ENCODE measurements around the gene TRIML2.
"Not testable (repeated sequence)": the region's sequence is repeated elsewhere in the genome, so short reads cannot be mapped to it uniquely, and the experiment has no call there.

The TRIML2 gene

GRCh38 chr4:188078116-188078515 lies 31.3 kb downstream of the TRIML2 start:
- in situ Hi-C loops (cut with HindIII; ENCODE audit: low sequenced_read_pairs), result no loop called here
- no peak overlapping the region for H3K4me3 ChIP-seq (ENCODE audit: low read depth, low read length)
- no peak for DNase-seq (ENCODE audit: low read depth)
- TF ChIP-seq CTCF (IDR thresholded peaks at IDR 0.05; ENCODE audit: low read depth, low read length, missing control alignments), result no peak

GRCh38 chr4:188076169-188076568 lies 33.2 kb downstream of the TRIML2 start:
- TF ChIP-seq CTCF (IDR thresholded peaks at IDR 0.05; ENCODE audit: low read depth, low read length, missing control alignments), result no peak
- in situ Hi-C loops (cut with HindIII; ENCODE audit: low sequenced_read_pairs), result no loop called here
- no peak for DNase-seq (ENCODE audit: low read depth)
- H3K4me3 ChIP-seq (ENCODE audit: low read depth, low read length), result no peak overlapping the region

GRCh38 chr4:188061083-188061482 lies 48.3 kb downstream of the TRIML2 start:
- no peak for DNase-seq (ENCODE audit: low read depth)
- TF ChIP-seq CTCF (IDR thresholded peaks at IDR 0.05; ENCODE audit: low read depth, low read length, missing control alignments), result no peak
- in situ Hi-C loops (cut with HindIII; ENCODE audit: low sequenced_read_pairs), result no loop called here
- H3K4me3 ChIP-seq (ENCODE audit: low read depth, low read length), result no peak overlapping the region

- DNase-seq (ENCODE audit: low read depth), result no peak
- no peak overlapping the region for H3K4me3 ChIP-seq (ENCODE audit: low read depth, low read length)
- no peak for TF ChIP-seq CTCF (IDR thresholded peaks at IDR 0.05; ENCODE audit: low read depth, low read length, missing control alignments)
- in situ Hi-C loops (cut with HindIII; ENCODE audit: low sequenced_read_pairs), result no loop called here
These were observed 56.1 kb downstream of the TRIML2 start for GRCh38 chr4:188053302-188053701.

GRCh38 chr4:188046657-188047056 lies 62.7 kb downstream of the TRIML2 start:
- DNase-seq (ENCODE audit: low read depth), result no peak
- H3K4me3 ChIP-seq (ENCODE audit: low read depth, low read length), result no peak overlapping the region
- TF ChIP-seq CTCF (IDR thresholded peaks at IDR 0.05; ENCODE audit: low read depth, low read length, missing control alignments), result no peak
- in situ Hi-C loops (cut with HindIII; ENCODE audit: low sequenced_read_pairs), result no loop called here

- in situ Hi-C loops (cut with HindIII; ENCODE audit: low sequenced_read_pairs); H3K4me3 ChIP-seq (ENCODE audit: low read depth, low read length); DNase-seq (ENCODE audit: low read depth): not testable (repeated sequence)
These were observed 63.9 kb downstream of the TRIML2 start for GRCh38 chr4:188045461-188045860.

GRCh38 chr4:188043154-188043553 lies 66.2 kb downstream of the TRIML2 start:
- in situ Hi-C loops (cut with HindIII; ENCODE audit: low sequenced_read_pairs), result no loop called here
- DNase-seq (ENCODE audit: low read depth), result no peak
- no peak for TF ChIP-seq CTCF (IDR thresholded peaks at IDR 0.05; ENCODE audit: low read depth, low read length, missing control alignments)

More at GRCh38 chr4:188043154-188043553, 66.2 kb downstream of the TRIML2 start:
- H3K4me3 ChIP-seq (ENCODE audit: low read depth, low read length), result no peak overlapping the region
